HG02973 (cell line): Measurements from ENCODE around the gene ELAC2.
"Not testable (repeated sequence)": the region's sequence is repeated elsewhere in the genome, so short reads cannot be mapped to it uniquely, and the experiment has no call there.

Experiments
- ATAC-seq: cut with Tn5 transposase; IDR thresholded peaks from one replicate; pipeline ENCODE4 v1.9.1; 2021; ENCODE audit warnings: moderate library complexity; ENCODE audit not compliant: unreplicated experiment

The ELAC2 gene

GRCh38 chr17:12990041-12990808 is 27.6 kb downstream of the ELAC2 start:
- ATAC-seq, result no peak

GRCh38 chr17:12987120-12987519 is 30.7 kb downstream of the ELAC2 start:
- ATAC-seq, result no peak

- no peak for ATAC-seq
Observed at GRCh38 chr17:12985431-12986293, 32.2 kb downstream of the ELAC2 start.

GRCh38 chr17:12983991-12984884 is 33.6 kb downstream of the ELAC2 start:
- ATAC-seq, result no peak

- no peak for ATAC-seq
Observed at GRCh38 chr17:12982224-12982623, 35.6 kb downstream of the ELAC2 start.

- ATAC-seq, result no peak
Observed at GRCh38 chr17:12979826-12980500, 37.9 kb downstream of the ELAC2 start.

GRCh38 chr17:12979246-12979645 is 38.6 kb downstream of the ELAC2 start:
- ATAC-seq, result no peak

GRCh38 chr17:12978787-12979186 is 39.0 kb downstream of the ELAC2 start:
- ATAC-seq, result not testable (repeated sequence)

- no peak for ATAC-seq
Observed at GRCh38 chr17:12977008-12977751, 40.6 kb downstream of the ELAC2 start.

GRCh38 chr17:12974005-12974531 is 43.8 kb downstream of the ELAC2 start:
- ATAC-seq, result no peak

GRCh38 chr17:12973496-12974004 is 44.3 kb downstream of the ELAC2 start:
- ATAC-seq, result no peak

- no peak for ATAC-seq
Observed at GRCh38 chr17:12967962-12968361, 49.9 kb downstream of the ELAC2 start.

GRCh38 chr17:12966413-12966812 is 51.4 kb downstream of the ELAC2 start:
- ATAC-seq, result no peak

GRCh38 chr17:12965988-12966387 is 51.8 kb downstream of the ELAC2 start:
- no peak for ATAC-seq

- no peak for ATAC-seq
Observed at GRCh38 chr17:12964840-12965239, 53.0 kb downstream of the ELAC2 start.

- no peak for ATAC-seq
Observed at GRCh38 chr17:12964162-12964561, 53.7 kb downstream of the ELAC2 start.

- ATAC-seq, result no peak
Observed at GRCh38 chr17:12963505-12963904, 54.3 kb downstream of the ELAC2 start.

GRCh38 chr17:12961655-12962054 is 56.2 kb downstream of the ELAC2 start:
- ATAC-seq, result no peak

- no peak for ATAC-seq
Observed at GRCh38 chr17:12959441-12959840, 58.4 kb downstream of the ELAC2 start.
